Umbilical cord (tissue), 2 donors: ENCODE data around the gene RAP2B. TPM values are rescaled to one million over a fixed set of nuclear protein-coding genes. Genes with fewer than 3 reads are reported as not detected.
"Not testable (repeated sequence)": the region's sequence is repeated elsewhere in the genome, so short reads cannot be mapped to it uniquely, and the experiment has no call there.

Source experiments
- DNase-seq: peaks from one replicate; pipeline ENCODE4 v3.0.0-alpha.2; 2015; ENCODE audit warnings: low spot score
- total RNA-seq: library from RNA; depleted of rRNA; stranded (reverse); fragments of >200 nt; gene quantifications from one replicate; pipeline ENCODE4 v1.2.3, GENCODE V29; 2014; ENCODE audit warnings: low replicate concordance; ENCODE audit not compliant: insufficient read depth

Gene RAP2B
- total RNA-seq, 1 donor from 2014 or later, result 19.3 TPM

DNA sequence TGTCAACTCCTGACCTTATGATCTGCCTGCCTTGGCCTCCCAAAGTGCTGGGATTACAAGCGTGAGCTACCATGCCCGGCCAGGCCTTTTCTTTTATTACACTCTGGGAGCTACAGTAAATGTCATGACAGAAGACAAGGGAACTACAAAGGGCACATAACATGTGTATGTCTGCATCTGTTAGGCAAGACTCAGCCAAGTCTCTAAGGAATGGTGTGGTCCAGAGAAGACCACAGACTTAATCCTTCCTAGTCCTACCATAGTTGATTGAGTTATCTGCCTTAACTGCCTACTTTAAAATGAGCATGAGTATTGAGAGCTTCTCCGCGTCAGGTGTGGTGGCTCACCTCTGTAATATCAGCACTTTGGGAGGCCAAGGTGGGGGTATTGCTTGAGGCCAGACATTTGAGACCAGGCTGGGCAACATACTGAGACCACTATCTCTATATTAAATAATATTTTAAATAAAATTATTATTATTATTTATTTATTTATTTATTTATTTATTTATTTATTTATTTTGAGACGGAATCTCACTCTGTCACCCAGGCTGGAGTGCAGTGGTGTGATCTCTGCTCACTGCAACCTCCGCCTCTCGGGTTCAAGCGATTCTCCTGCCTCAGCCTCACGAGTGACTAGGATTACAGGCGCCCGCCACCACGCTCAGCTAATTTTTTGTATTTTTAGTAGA is 31.9 kb downstream of the RAP2B start:
- DNase-seq, result not testable (repeated sequence)

GRCh38 chr3:153195349-153195879 is 33.4 kb downstream of the RAP2B start:
- no peak for DNase-seq

DNA sequence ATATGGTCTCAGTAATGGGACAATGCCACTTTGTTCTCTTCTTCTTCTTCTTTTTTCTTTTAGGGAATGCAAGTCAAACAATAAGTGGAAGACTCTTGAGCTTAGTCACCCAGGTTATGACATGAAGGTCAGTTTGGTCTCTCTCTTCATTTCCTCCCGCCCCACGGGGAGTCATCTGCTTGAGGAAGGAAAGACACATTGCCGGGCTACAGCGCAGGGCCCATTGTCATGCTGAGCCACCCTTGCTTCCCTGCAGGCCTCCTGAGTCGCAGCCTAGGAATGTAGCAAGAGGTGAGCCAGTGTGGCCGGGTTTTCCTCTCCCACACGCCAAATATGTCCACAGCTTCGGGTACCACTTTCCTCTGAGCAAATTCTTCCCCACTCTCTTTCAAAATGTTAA is 47.6 kb downstream of the RAP2B start:
- DNase-seq, result no peak

GRCh38 chr3:153210146-153210545 is 48.1 kb downstream of the RAP2B start:
- DNase-seq, result peak; percentile 15

DNA sequence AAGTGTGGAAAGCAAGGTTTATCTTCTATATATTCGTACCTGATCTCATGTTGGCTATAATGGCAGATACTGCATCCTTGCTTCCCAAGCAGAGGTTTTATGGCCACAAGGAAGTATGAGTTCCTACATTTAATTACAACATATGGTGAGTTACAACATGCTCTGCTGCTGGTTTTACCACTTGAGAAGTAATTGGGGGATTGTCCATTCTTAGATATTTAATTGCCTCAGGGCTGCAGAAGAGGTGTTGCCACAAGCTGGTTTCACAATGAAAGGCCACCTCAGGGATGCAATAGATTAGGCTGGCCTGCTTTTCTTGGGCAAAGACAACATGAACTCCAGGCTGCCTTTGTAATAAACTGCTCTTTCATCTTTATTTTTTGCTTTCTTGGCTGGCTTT is 48.6 kb downstream of the RAP2B start:
- DNase-seq, result no peak

DNA sequence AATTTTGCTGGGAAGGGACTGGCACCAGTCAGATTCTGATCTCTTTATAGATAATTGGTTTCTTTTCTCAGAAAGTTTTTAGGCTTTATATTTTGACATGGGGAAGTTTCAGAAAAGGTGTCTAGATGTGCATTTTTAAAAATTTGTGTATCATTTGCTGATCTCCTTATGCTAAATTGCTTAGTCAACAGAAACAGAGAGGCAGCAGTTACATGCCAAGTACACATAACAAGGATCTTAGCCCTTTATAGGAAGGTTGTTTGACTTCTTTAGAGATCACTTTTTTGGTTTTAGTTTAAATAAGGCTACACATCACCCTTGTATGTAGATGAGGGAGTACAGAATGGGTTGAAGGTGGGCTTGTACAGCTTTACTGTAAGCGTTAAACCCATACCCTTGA is 53.5 kb downstream of the RAP2B start:
- DNase-seq, result no peak

DNA sequence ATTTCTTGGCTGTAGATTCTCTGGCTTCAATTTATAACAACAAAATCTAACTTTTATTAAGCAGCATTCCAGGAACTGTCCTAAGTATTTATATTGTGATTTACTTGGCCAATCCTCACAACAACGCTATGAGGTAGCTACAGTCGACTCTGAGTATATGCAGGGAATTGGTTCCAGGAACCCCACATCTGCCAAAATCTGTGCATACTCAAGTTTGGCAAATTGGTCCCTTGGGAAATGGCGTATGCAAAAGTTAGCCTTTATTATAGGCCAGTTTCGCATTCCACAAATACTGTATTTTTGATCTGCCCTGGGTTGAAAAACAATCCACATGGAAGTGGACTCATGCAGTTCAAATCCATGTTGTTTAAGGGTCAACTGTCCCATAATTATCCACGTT is 53.9 kb downstream of the RAP2B start:
- DNase-seq, result peak; percentile 54

GRCh38 chr3:153216928-153217327 is 54.9 kb downstream of the RAP2B start:
- no peak for DNase-seq

- no peak for DNase-seq
Measured at GRCh38 chr3:153219146-153219545, 57.1 kb downstream of the RAP2B start.
